K562 (cell line): Measurements from ENCODE around the gene EFCC1. TPM values are rescaled to one million over a fixed set of nuclear protein-coding genes. Genes with fewer than 3 reads are reported as not detected.

Experiments
- ATAC-seq: fragments of 200-7000 bp; cut with Tn5 transposase; 3 replicates; pipeline ENCODE4 v1.9.1; 2020; ENCODE audit warnings: moderate library complexity
- BruUV-seq: library from RNA; stranded (reverse); fragments of 400-500 nt; replicated peaks from 2 replicates; lab custom pipeline; 2021; lab: Mats Ljungman, UMichigan
- CTCF ChIA-PET: fragments of 300-600 bp; formaldehyde crosslinking; extraction: SDS; loops from one replicate; lab custom pipeline; 2021; ENCODE audit warnings: low intra/inter-chr PET ratio; lab: Yijun Ruan, JAX
- POLR2A ChIA-PET: fragments of 300-600, 350-650 bp; sonication (Branson Sonifier 250); formaldehyde crosslinking; extraction: SDS; loops from one replicate; lab custom pipeline; 2021; ENCODE audit warnings: antibody characterized with exemption, inconsistent platforms; lab: Yijun Ruan, JAX
- DNase-seq, 4 experiments: peaks; one replicate each; pipeline versions ENCODE4 v3.0.0 to v3.0.0-alpha.2; 2011 to 2018; ENCODE audit warnings: low spot score in 3 of 4, mixed read lengths in 3 of 4; ENCODE audit errors: extremely low read depth in 1 of 4
- FAIRE-seq: peaks from 2 replicates; lab custom pipeline; 2011; peaks lifted over from hg19 to GRCh38; lab: Jason Lieb, UNC
- H2AFZ ChIP-seq: 2 replicates; pipeline ENCODE4 v1.6.0; 2011; ENCODE audit warnings: low read depth, low read length, control low read depth, inconsistent platforms
- H3K27ac ChIP-seq: fragments of 200-600 bp; 3 replicates; pipeline ENCODE4 v1.8.0; 2011; ENCODE audit warnings: low read depth, mild to moderate bottlenecking, control low read depth, inconsistent platforms, low read length, moderate library complexity, mixed read lengths; ENCODE audit errors: extremely low read depth
- H3K27me3 ChIP-seq, 2 experiments: fragments of 300-600 bp in 1 of 2; 2 replicates in 1 of 2; 3 replicates in 1 of 2; pipeline versions ENCODE4 v1.6.0 to v1.8.0; 2011; ENCODE audit warnings: inconsistent platforms in 2 of 2, low read length in 2 of 2, mild to moderate bottlenecking in 1 of 2, mixed read lengths in 1 of 2, moderate library complexity in 1 of 2; ENCODE audit not compliant: control insufficient read depth in 2 of 2, insufficient read depth in 2 of 2
- H3K36me3 ChIP-seq: fragments of 300-600 bp; 3 replicates; pipeline ENCODE4 v1.8.0; 2011; ENCODE audit warnings: mild to moderate bottlenecking, low read length, inconsistent platforms; ENCODE audit not compliant: control insufficient read depth, insufficient read depth
- H3K4me1 ChIP-seq, 2 experiments: fragments of 200-600 bp in 1 of 2; replicated peaks in 1 of 2; 2 replicates in 1 of 2; 3 replicates in 1 of 2; pipeline versions ENCODE4 v1.5.1 to v1.8.0; 2011; ENCODE audit warnings: inconsistent platforms in 2 of 2, low read length in 2 of 2, mild to moderate bottlenecking in 1 of 2, mixed read lengths in 1 of 2, moderate library complexity in 1 of 2; ENCODE audit not compliant: control insufficient read depth in 2 of 2, insufficient read depth in 2 of 2
- H3K4me2 ChIP-seq: 2 replicates; pipeline ENCODE4 v1.6.1; 2011; ENCODE audit warnings: low read length, control low read depth, inconsistent platforms, mixed read lengths; ENCODE audit not compliant: insufficient read depth
- H3K4me3 ChIP-seq: fragments of 200-600 bp; sonication (generic), shearing (Covaris generic); 2 replicates; pipeline ENCODE4 v1.5.1; 2016; ENCODE audit warnings: control low read depth, inconsistent platforms
- H3K79me2 ChIP-seq: fragments of 200-600 bp; 3 replicates; pipeline ENCODE4 v1.8.0; 2011; ENCODE audit warnings: low read length, inconsistent platforms; ENCODE audit not compliant: control insufficient read depth, insufficient read depth
- H3K9ac ChIP-seq, 2 experiments: 2 replicates each; pipeline versions ENCODE4 v1.6.0 to v1.6.1; 2011; ENCODE audit warnings: low read depth in 2 of 2, low read length in 2 of 2, control low read depth in 1 of 2, inconsistent platforms in 1 of 2, mild to moderate bottlenecking in 1 of 2, mixed read lengths in 1 of 2; ENCODE audit not compliant: insufficient read depth in 1 of 2
- H3K9me1 ChIP-seq: one replicate; pipeline ENCODE4 v1.6.0; 2011; ENCODE audit warnings: inconsistent platforms, mild to moderate bottlenecking, low read length, moderate library complexity; ENCODE audit not compliant: control insufficient read depth, insufficient read depth
- H3K9me3 ChIP-seq: replicated peaks from 2 replicates; pipeline ENCODE4 v1.5.1; 2011; ENCODE audit warnings: low read depth, low read length, inconsistent platforms; ENCODE audit not compliant: control insufficient read depth, insufficient read depth
- H4K20me1 ChIP-seq: replicated peaks from 2 replicates; pipeline ENCODE4 v1.6.1; 2011; ENCODE audit warnings: low read length, inconsistent platforms, mixed read lengths; ENCODE audit not compliant: control insufficient read depth, insufficient read depth
- FOXJ2 ChIP-seq: fragments of 200-800 bp; sonication (Bioruptor generic); IDR thresholded peaks from 2 replicates; pipeline ENCODE4 v1.6.1; 2016; ENCODE audit warnings: missing genetic modification characterization, missing compliant biosample characterization
- HDAC3 ChIP-seq: fragments of 450-650 bp; IDR thresholded peaks from 2 replicates; pipeline ENCODE4 v1.6.1; 2018; ENCODE audit warnings: borderline replicate concordance, mild to moderate bottlenecking, moderate library complexity; ENCODE audit not compliant: partially characterized antibody
- NCOA4 ChIP-seq: fragments of 450-650 bp; IDR thresholded peaks from 2 replicates; pipeline ENCODE4 v1.6.1; 2018; ENCODE audit warnings: mild to moderate bottlenecking; ENCODE audit not compliant: partially characterized antibody
- ZKSCAN1 ChIP-seq: fragments of 150-350 bp; IDR thresholded peaks from 2 replicates; pipeline ENCODE4 v1.6.1; 2016; ENCODE audit warnings: low read depth, low read length
- ZNF561 ChIP-seq: fragments of 450-650 bp; formaldehyde crosslinking; conservative IDR thresholded peaks from 2 replicates; pipeline ENCODE4 v1.4.0; 2020; ENCODE audit warnings: mild to moderate bottlenecking, moderate library complexity
- WGBS: fragments of 100-300 bp; shearing (Covaris generic); methylation state at CpG from one replicate; pipeline ENCODE4 v1.1.6; 2016; ENCODE audit warnings: low coverage, mixed read lengths; ENCODE audit not compliant: insufficient coverage; ENCODE audit errors: missing lambda C conversion rate; 5-methylcytosine and 5-hydroxymethylcytosine counted together
- in situ Hi-C: fragments of 300-500 bp; cut with MboI; formaldehyde crosslinking; loops from 4 replicates; pipeline ENCODE4 v1.15.0; 2018; ENCODE audit warnings: inconsistent platforms, mixed read lengths
- intact Hi-C: fragments of 100-400 bp; cut with micrococcal nuclease; formaldehyde crosslinking; loops from 2 replicates; pipeline ENCODE4 v1.14.2; 2022
- polyA plus RNA-seq, 8 experiments: library from polyadenylated mRNA; depleted of rRNA in 4 of 8; stranded (reverse) in 5 of 8; unstranded in 3 of 8; fragments of >200 nt; fragmentation: Nextera tagmentation in 2 of 8; fragmentation: Illumina TruSeq in 1 of 8; extraction: Ambion mirVana in 2 of 8; extraction: Trizol in 1 of 8; gene quantifications; 2 replicates each; pipeline versions ENCODE4 v1.2.1 to v1.2.3, GENCODE V29; 2011 to 2014; ENCODE audit warnings: inconsistent platforms in 1 of 8, missing spikeins in 1 of 8
- total RNA-seq, 7 experiments: library from RNA; depleted of rRNA in 6 of 7; stranded (reverse); fragments of >200 nt in 6 of 7; fragmentation: Illumina TruSeq in 2 of 7; extraction: Trizol in 2 of 7; gene quantifications; 2 replicates each; pipeline versions ENCODE4 v1.2.1 to v1.2.3, GENCODE V29; 2011 to 2021; ENCODE audit warnings: low replicate concordance in 1 of 7
- TF ChIP-seq, protein P1 (sequence below): fragments of 450-650 bp; IDR thresholded peaks from 2 replicates; pipeline ENCODE4 v1.6.1; 2018; ENCODE audit not compliant: partially characterized antibody

Gene EFCC1
- total and polyA plus RNA-seq, 9 of the 15 experiments (the other 6 are each of a cell fraction or from before 2014, with no cell fraction given): not detected

GRCh38 chr3:129002573-129003569, 1.8 kb downstream of the EFCC1 start:
- DNase-seq (no peak), ATAC-seq (no peak), FAIRE-seq (no peak)
- H2AFZ ChIP-seq: no peak overlapping the region
- no peaks in the 10 kb centered on the region for H3K9me3 ChIP-seq
- TF ChIP-seq FOXJ2 (no peak), ZKSCAN1 (peak; percentile 74; the same call in 1 of the 2 replicates), NCOA4 (no peak)
- H3K9ac ChIP-seq: no peak overlapping the region
- peaks cover 11 to 45% of the 10 kb centered on the region in 2 experiments; a peak in 4 of 5 replicates for H3K27me3 ChIP-seq
- in situ Hi-C loops: no loop called here
- no peak overlapping the region for H3K27ac ChIP-seq
- no peaks in the 10 kb centered on the region for H3K36me3 ChIP-seq
- 35% methylated on average over 21 of the region's 28 CpGs for whole genome bisulfite sequencing
- intact Hi-C loops: no loop called here
- no peak overlapping the region for H3K4me2 ChIP-seq
- H3K4me3 ChIP-seq: no peak overlapping the region
- H3K79me2 ChIP-seq: no peaks in the 10 kb centered on the region
- POLR2A ChIA-PET: no interaction called here
- BruUV-seq: no TSS peak
- H3K9me1 ChIP-seq: no peaks in the 10 kb centered on the region
- H3K4me1 ChIP-seq: peaks cover 0 to 17% of the 10 kb centered on the region in 2 experiments; a peak in 2 of 5 replicates
- no peaks in the 10 kb centered on the region for H4K20me1 ChIP-seq
- CTCF ChIA-PET: no interaction called here

GRCh38 chr3:129003578-129004112, 2.5 kb downstream of the EFCC1 start:
- in situ Hi-C loops (no loop called here), intact Hi-C loops (no loop called here)
- Histone ChIP-seq H3K4me1 (peaks cover 0 to 17% of the 10 kb centered on the region in 2 experiments; a peak in 2 of 5 replicates), H3K9ac (no peak overlapping the region), H3K79me2 (no peaks in the 10 kb centered on the region), H3K4me3 (no peak overlapping the region), H3K27me3 (peaks cover 11 to 45% of the 10 kb centered on the region in 2 experiments; a peak in 4 of 5 replicates), H2AFZ (no peak overlapping the region), H3K9me1 (no peaks in the 10 kb centered on the region), H3K36me3 (no peaks in the 10 kb centered on the region), H3K27ac (no peak overlapping the region), H3K4me2 (no peak overlapping the region), H4K20me1 (no peaks in the 10 kb centered on the region), H3K9me3 (no peaks in the 10 kb centered on the region)
- FAIRE-seq: no peak
- ChIA-PET POLR2A (no interaction called here), CTCF (no interaction called here)
- DNase-seq: no peak
- ATAC-seq: no peak
- no TSS peak for BruUV-seq
- WGBS: 61% methylated on average over 18 of the region's 55 CpGs
- no peak for TF ChIP-seq ZNF561
- no peak for TF ChIP-seq HDAC3
- TF ChIP-seq, protein P1, sequence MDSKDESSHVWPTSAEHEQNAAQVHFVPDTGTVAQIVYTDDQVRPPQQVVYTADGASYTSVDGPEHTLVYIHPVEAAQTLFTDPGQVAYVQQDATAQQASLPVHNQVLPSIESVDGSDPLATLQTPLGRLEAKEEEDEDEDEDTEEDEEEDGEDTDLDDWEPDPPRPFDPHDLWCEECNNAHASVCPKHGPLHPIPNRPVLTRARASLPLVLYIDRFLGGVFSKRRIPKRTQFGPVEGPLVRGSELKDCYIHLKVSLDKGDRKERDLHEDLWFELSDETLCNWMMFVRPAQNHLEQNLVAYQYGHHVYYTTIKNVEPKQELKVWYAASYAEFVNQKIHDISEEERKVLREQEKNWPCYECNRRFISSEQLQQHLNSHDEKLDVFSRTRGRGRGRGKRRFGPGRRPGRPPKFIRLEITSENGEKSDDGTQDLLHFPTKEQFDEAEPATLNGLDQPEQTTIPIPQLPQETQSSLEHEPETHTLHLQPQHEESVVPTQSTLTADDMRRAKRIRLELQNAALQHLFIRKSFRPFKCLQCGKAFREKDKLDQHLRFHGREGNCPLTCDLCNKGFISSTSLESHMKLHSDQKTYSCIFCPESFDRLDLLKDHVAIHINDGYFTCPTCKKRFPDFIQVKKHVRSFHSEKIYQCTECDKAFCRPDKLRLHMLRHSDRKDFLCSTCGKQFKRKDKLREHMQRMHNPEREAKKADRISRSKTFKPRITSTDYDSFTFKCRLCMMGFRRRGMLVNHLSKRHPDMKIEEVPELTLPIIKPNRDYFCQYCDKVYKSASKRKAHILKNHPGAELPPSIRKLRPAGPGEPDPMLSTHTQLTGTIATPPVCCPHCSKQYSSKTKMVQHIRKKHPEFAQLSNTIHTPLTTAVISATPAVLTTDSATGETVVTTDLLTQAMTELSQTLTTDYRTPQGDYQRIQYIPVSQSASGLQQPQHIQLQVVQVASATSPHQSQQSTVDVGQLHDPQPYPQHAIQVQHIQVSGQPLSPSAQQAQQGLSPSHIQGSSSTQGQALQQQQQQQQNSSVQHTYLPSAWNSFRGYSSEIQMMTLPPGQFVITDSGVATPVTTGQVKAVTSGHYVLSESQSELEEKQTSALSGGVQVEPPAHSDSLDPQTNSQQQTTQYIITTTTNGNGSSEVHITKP: no peak
